Endothelial cell of umbilical vein (primary cell): ENCODE results near the gene RTN4IP1. TPM values are rescaled to one million over a fixed set of nuclear protein-coding genes. Genes with fewer than 3 reads are reported as not detected.

ENCODE experiments used
- BruUV-seq: library from RNA; stranded (reverse); fragments of 400-500 nt; replicated peaks from 2 replicates; lab custom pipeline; 2021; lab: Mats Ljungman, UMichigan
- CTCF ChIA-PET: fragments of 300-600, 350-600 bp; sonication (Branson Sonifier 250); formaldehyde crosslinking; loops from one replicate; lab custom pipeline; 2021; ENCODE audit warnings: antibody characterized with exemption, inconsistent platforms; lab: Charles Lee
- POLR2A ChIA-PET: fragments of 300-600, 350-600 bp; sonication (Branson Sonifier 250); formaldehyde crosslinking; loops from one replicate; lab custom pipeline; 2021; ENCODE audit warnings: antibody characterized with exemption, inconsistent platforms; lab: Charles Lee
- DNase-seq: peaks from one replicate; pipeline ENCODE4 v3.0.0-alpha.2; 2011; ENCODE audit warnings: low read depth, low spot score
- FAIRE-seq: peaks from 2 replicates; lab custom pipeline; 2011; peaks lifted over from hg19 to GRCh38; lab: Jason Lieb, UNC
- H2AFZ ChIP-seq: 2 replicates; pipeline ENCODE4 v1.6.0; 2012; ENCODE audit warnings: low read depth, low read length, control low read depth, inconsistent platforms
- H3K27ac ChIP-seq: 2 replicates; pipeline ENCODE4 v1.5.1; 2011; ENCODE audit warnings: low read depth, mild to moderate bottlenecking, control low read depth, low read length, moderate library complexity; ENCODE audit not compliant: insufficient read depth
- H3K27me3 ChIP-seq, 2 experiments: 2 replicates each; pipeline versions ENCODE4 v1.6.0 to v1.6.1; 2011; ENCODE audit warnings: low read length in 2 of 2, mixed read lengths in 1 of 2; ENCODE audit not compliant: control insufficient read depth in 2 of 2, insufficient read depth in 2 of 2
- H3K36me3 ChIP-seq, 2 experiments: 2 replicates in 1 of 2; 3 replicates in 1 of 2; pipeline ENCODE4 v1.5.1; 2011; ENCODE audit warnings: low read length in 2 of 2, mild to moderate bottlenecking in 1 of 2, moderate library complexity in 1 of 2; ENCODE audit not compliant: control insufficient read depth in 2 of 2, insufficient read depth in 2 of 2; ENCODE audit errors: extremely low read depth in 1 of 2
- H3K4me1 ChIP-seq: 3 replicates; pipeline ENCODE4 v1.5.1; 2011; ENCODE audit warnings: mild to moderate bottlenecking, low read length; ENCODE audit not compliant: control insufficient read depth, insufficient read depth; ENCODE audit errors: extremely low read depth
- H3K4me2 ChIP-seq: 2 replicates; pipeline ENCODE4 v1.6.1; 2011; ENCODE audit warnings: low read length, control low read depth, mixed read lengths; ENCODE audit not compliant: insufficient read depth
- H3K4me3 ChIP-seq, 3 experiments: fragments of 200-600 bp in 1 of 3; sonication (generic), shearing (Covaris generic) in 1 of 3; replicated peaks in 1 of 3; 2 replicates each; pipeline ENCODE4 v1.5.1; 2011 to 2016; ENCODE audit warnings: control low read depth in 3 of 3, low read length in 3 of 3, mild to moderate bottlenecking in 2 of 3, inconsistent platforms in 1 of 3, low read depth in 1 of 3, moderate library complexity in 1 of 3; ENCODE audit not compliant: insufficient read depth in 1 of 3
- H3K79me2 ChIP-seq: 2 replicates; pipeline ENCODE4 v1.6.0; 2012; ENCODE audit warnings: low read length, inconsistent platforms; ENCODE audit not compliant: control insufficient read depth, insufficient read depth
- H3K9ac ChIP-seq: replicated peaks from 2 replicates; pipeline ENCODE3; 2011; ENCODE audit warnings: low read length, control low read depth; ENCODE audit not compliant: insufficient read depth; ENCODE audit errors: extremely low read depth
- H3K9me1 ChIP-seq: replicated peaks from 3 replicates; pipeline ENCODE4 v1.6.0; 2011; ENCODE audit warnings: mild to moderate bottlenecking, low read length; ENCODE audit not compliant: control insufficient read depth, insufficient read depth; ENCODE audit errors: extremely low read depth
- H3K9me3 ChIP-seq: replicated peaks from 2 replicates; pipeline ENCODE4 v1.5.1; 2012; ENCODE audit warnings: low read length, inconsistent platforms; ENCODE audit not compliant: control insufficient read depth, insufficient read depth
- H4K20me1 ChIP-seq: replicated peaks from 2 replicates; pipeline ENCODE3; 2011; ENCODE audit warnings: mild to moderate bottlenecking, low read length; ENCODE audit not compliant: control insufficient read depth, insufficient read depth; ENCODE audit errors: extremely low read depth
- CTCF ChIP-seq, 2 donors: IDR thresholded peaks; 1 replicate in 1 of 2; 2 replicates in 1 of 2; pipeline ENCODE4 v1.5.1; 2011; ENCODE audit warnings: low read length in 2 of 2, mild to moderate bottlenecking in 2 of 2, moderate library complexity in 2 of 2, control low read depth in 1 of 2, inconsistent platforms in 1 of 2, low read depth in 1 of 2; ENCODE audit not compliant: insufficient read depth in 1 of 2; ENCODE audit errors: extremely low read depth in 1 of 2
- EZH2 ChIP-seq: IDR thresholded peaks from 2 replicates; pipeline ENCODE4 v1.6.1; 2012; ENCODE audit warnings: borderline replicate concordance, low read depth, mild to moderate bottlenecking, moderate library complexity, low read length, inconsistent platforms; ENCODE audit not compliant: severe bottlenecking
- MAX ChIP-seq: IDR thresholded peaks from 2 replicates; pipeline ENCODE4 v1.6.1; 2011; ENCODE audit not compliant: insufficient read depth, insufficient read length
- MYC ChIP-seq: IDR thresholded peaks from one replicate; pipeline ENCODE4 v1.6.1; 2011; ENCODE audit warnings: mild to moderate bottlenecking, low read depth, low read length
- POLR2AphosphoS5 ChIP-seq: IDR thresholded peaks from 2 replicates; pipeline ENCODE4 v1.6.1; 2012; ENCODE audit warnings: low read depth, mild to moderate bottlenecking, control low read depth, low read length, moderate library complexity; ENCODE audit not compliant: insufficient read depth
- dilution Hi-C: fragments of 300-500 bp; cut with MboI; formaldehyde crosslinking; loops from one replicate; pipeline ENCODE4 v1.15.0; 2019; ENCODE audit warnings: low sequenced_read_pairs; ENCODE audit not compliant: extremely low pct_ligation_motif_present
- intact Hi-C: fragments of 100-400 bp; cut with micrococcal nuclease; formaldehyde crosslinking; loops from one replicate; pipeline ENCODE4 v1.10.0; 2022
- polyA plus RNA-seq, 4 experiments: library from polyadenylated mRNA; depleted of rRNA in 3 of 4; stranded (reverse) in 3 of 4; unstranded in 1 of 4; fragments of >200 nt; gene quantifications; 2 replicates each; pipeline versions ENCODE4 v1.2.1 to v1.2.3, GENCODE V29; 2011 to 2012; ENCODE audit warnings: missing spikeins in 1 of 4
- total RNA-seq: library from RNA; stranded (reverse); gene quantifications from 2 replicates; pipeline ENCODE4 v1.2.3, GENCODE V29; 2021

RTN4IP1 gene
- total and polyA plus RNA-seq, 2 donors (not counting 3 experiments of a cell fraction or from before 2014, with no cell fraction given): 3.9 to 5.4 TPM

GRCh38 chr6:106540432-106540831 lies 88.9 kb downstream of the RTN4IP1 start:
- CTCF ChIA-PET: interaction anchor here (1.0 to 1.4 kb wide), 3 partner anchors 10 to 68 kb away, joined by 3 to 5 read pairs (median 3); no protein-coding TSS in a partner anchor

More at GRCh38 chr6:106540432-106540831, 88.9 kb downstream of the RTN4IP1 start:
- no peaks in the 10 kb centered on the region for H3K9me1 ChIP-seq
- TF ChIP-seq EZH2 (no peak), POLR2AphosphoS5 (no peak), CTCF (IDR thresholded peaks at IDR 0.05; ENCODE audit: extremely low read depth in 1 of 2, insufficient read depth in 1 of 2, low read depth in 1 of 2, low read length in 2 of 2) (no peak), MYC (no peak), MAX (no peak)
- H3K4me2 ChIP-seq: no peak overlapping the region
- no peak overlapping the region for H3K4me3 ChIP-seq
- POLR2A ChIA-PET: no interaction called here
- intact Hi-C loops (no loop called here), dilution Hi-C loops (no loop called here)
- no TSS peak for BruUV-seq
- H3K9me3 ChIP-seq: no peaks in the 10 kb centered on the region
- H3K4me1 ChIP-seq: no peaks in the 10 kb centered on the region
- no peak overlapping the region for H3K9ac ChIP-seq
- FAIRE-seq: no peak
- DNase-seq: no peak
- H3K79me2 ChIP-seq: no peaks in the 10 kb centered on the region
- no peaks in the 10 kb centered on the region for H3K27me3 ChIP-seq
- no peak overlapping the region for H2AFZ ChIP-seq
- no peak overlapping the region for H3K27ac ChIP-seq
- H4K20me1 ChIP-seq: no peaks in the 10 kb centered on the region
- no peaks in the 10 kb centered on the region for H3K36me3 ChIP-seq
